Myocyte (in vitro differentiated cells): ENCODE measurements around the gene AKAP8. TPM values are rescaled to one million over a fixed set of nuclear protein-coding genes. Genes with fewer than 3 reads are reported as not detected.

ENCODE experiments used
- total RNA-seq: library from RNA; depleted of rRNA; stranded (reverse); fragments of >200 nt; gene quantifications from 2 replicates; pipeline ENCODE4 v1.2.3, GENCODE V29; 2014

AKAP8 gene
- total RNA-seq, 1 donor from 2014 or later, result 25.0 TPM

Other genes with a start within 250 kb of the AKAP8 start
- gene NOTCH3, start 178.8 kb downstream of the AKAP8 start, total RNA-seq, result 76.1 and 159 TPM in 2 replicates
- gene EPHX3, start 147.3 kb downstream of the AKAP8 start, total RNA-seq, result 0.16 TPM in 1 of 2 replicates, not detected in the other
- gene BRD4, start 47.2 kb downstream of the AKAP8 start, total RNA-seq, result 18.9 and 20.7 TPM in 2 replicates
- gene AKAP8L, start 39.2 kb upstream of the AKAP8 start, total RNA-seq, result 141 and 143 TPM in 2 replicates
- 21.6 and 29.2 TPM in 2 replicates for gene WIZ, start 70.2 kb upstream of the AKAP8 start, total RNA-seq
- not detected in 2 replicates for gene RASAL3, start 84.8 kb upstream of the AKAP8 start, total RNA-seq
- not detected in 2 replicates for gene PGLYRP2, start 99.7 kb upstream of the AKAP8 start, total RNA-seq
- not detected in 2 replicates for gene CYP4F22, start 128.7 kb upstream of the AKAP8 start, total RNA-seq
- not detected in 2 replicates for gene CYP4F8, start 235.4 kb upstream of the AKAP8 start, total RNA-seq